ENCODE measurements around the gene NPAS3.

GRCh38 chr14:32980178-32980901, 41.7 kb downstream of the NPAS3 start:
- no peak for TF ChIP-seq POLR2A (IDR thresholded peaks at IDR 0.05)
- no peak for TF ChIP-seq CTCF (IDR thresholded peaks at IDR 0.05)
- TF ChIP-seq POLR2AphosphoS5 (IDR thresholded peaks at IDR 0.05) = no peak

Measured in breast epithelium (tissue), 3 donors.